Skin epidermis (tissue), 12 donors: ENCODE data around the gene SLC16A9.
"Not testable (repeated sequence)": the region's sequence is repeated elsewhere in the genome, so short reads cannot be mapped to it uniquely, and the experiment has no call there.

Experiments
- H3K27ac ChIP-seq, 21 experiments: fragments of 200-600 bp; sonication (generic) in 11 of 21; one replicate each; pipeline ENCODE4 v1.5.0; 2020; ENCODE audit warnings: mild to moderate bottlenecking in 3 of 21, inconsistent platforms in 2 of 21, moderate library complexity in 2 of 21
- H3K4me3 ChIP-seq, 7 experiments: fragments of 200-600 bp; sonication (generic) in 2 of 7; one replicate each; pipeline ENCODE4 v1.5.0; 2020; ENCODE audit warnings: inconsistent platforms in 2 of 7, mild to moderate bottlenecking in 2 of 7, moderate library complexity in 1 of 7

SLC16A9 gene

DNA sequence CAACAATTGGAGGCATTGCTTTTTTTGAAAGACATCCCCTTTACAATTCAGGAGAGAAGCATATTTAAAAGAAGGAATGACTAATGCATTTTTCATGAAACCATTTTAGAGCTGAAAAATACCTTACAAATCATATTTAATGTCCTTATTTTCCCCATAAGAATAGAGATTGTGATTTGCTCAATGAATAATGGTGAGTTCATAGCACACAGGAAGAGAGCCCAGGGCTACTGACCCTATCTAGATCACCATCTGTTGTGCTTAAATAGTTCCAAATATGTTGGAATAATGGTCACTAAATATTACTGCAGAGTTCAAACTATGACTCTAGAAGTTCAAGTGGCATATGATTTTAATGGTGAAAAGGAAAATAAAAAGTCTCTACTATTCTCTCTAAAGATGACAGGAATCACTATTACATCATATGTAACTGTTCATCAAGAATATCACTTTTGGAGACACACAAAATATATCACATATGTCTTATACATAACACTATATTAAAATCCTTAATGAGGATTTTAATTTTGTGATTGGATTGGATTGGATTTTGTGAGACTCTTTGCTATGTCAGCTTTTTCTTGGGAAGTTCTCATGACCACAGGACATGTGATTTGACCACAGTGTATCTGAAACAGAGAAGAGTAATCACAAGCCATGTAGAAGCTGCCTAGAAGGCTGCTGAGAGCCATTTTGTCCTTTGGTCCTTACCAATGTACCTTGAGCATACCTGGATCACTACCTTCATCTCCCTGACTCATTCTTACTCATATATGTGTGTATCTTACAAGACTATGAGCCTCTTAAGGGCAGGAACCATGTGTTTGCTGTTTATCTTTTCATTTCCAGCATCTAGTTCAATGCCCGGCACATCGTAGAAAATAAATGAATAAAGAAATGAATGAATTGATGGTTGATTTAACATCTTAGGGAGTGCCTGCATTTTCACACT is 26.4 kb downstream of the SLC16A9 start:
- Histone ChIP-seq H3K27ac (no peak overlapping the region), H3K4me3 (no peak overlapping the region)

GRCh38 chr10:59680199-59680598 is 29.5 kb downstream of the SLC16A9 start:
- H3K4me3 ChIP-seq = no peak overlapping the region
- H3K27ac ChIP-seq = peak overlapping the region in 1 of 21 experiments; percentile 36

GRCh38 chr10:59678884-59679301 is 30.8 kb downstream of the SLC16A9 start:
- Histone ChIP-seq H3K27ac (peak overlapping the region in 3 of 21 experiments; percentile 18 to 36 (median 30)), H3K4me3 (no peak overlapping the region)

GRCh38 chr10:59677253-59677831 is 32.3 kb downstream of the SLC16A9 start:
- H3K4me3 ChIP-seq = no peak overlapping the region
- H3K27ac ChIP-seq = no peak overlapping the region

- no peak overlapping the region for H3K27ac ChIP-seq
- H3K4me3 ChIP-seq = no peak overlapping the region
Observed at GRCh38 chr10:59675812-59676211, 33.8 kb downstream of the SLC16A9 start.

GRCh38 chr10:59674215-59674836 is 35.3 kb downstream of the SLC16A9 start:
- no peak overlapping the region for H3K27ac ChIP-seq
- H3K4me3 ChIP-seq = no peak overlapping the region

DNA sequence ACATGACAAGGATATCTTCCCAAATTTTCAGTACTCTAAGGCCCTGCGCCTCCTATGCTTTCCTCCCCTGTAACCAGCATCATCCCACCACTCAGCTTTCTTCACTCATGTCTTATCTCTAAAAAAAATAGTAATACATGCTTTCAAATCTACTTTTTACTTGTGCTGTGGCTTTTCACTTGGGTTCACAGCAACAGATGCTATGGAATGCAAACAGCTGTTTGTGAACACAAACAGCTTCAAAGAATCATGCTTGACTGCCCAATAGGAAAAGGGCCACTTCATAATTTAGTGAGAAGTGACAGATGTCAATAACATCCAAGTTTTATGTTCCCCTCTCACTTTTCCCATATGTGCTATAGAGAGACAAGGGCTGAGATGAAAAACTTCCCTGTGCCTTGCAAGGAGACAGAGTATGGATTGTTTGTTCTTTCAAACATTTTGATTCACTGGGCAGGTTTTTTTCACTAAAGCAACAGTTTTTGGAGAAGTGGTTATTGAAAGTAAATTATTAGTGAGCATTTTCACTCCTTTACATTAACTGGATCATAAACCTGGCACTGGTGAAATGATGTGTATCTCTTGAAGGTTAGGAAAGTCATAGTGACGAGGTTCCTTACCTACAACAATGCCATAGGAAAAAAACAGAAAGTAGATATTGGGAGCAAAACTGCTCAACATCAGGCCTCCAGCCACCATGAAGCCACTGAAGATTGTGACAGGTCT is 37.3 kb downstream of the SLC16A9 start:
- no peak overlapping the region for H3K4me3 ChIP-seq
- H3K27ac ChIP-seq = no peak overlapping the region

DNA sequence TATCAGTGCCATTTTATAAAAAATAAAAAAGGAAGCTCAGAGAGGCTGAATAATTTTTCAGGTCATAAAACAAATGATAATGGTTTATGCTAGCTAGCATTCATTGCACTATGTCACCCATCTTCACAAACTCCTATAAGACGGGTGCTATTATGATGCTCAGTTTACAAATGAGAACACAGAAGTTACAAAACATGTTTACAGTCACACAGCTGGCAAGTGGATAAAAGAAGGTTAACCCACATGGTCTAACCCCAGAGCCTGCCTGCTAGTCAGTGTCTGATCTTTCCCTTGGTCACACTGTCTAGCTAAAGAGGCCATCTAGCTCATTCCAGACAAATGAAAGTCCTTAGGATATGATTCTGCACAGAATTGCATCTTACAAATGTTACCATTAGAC is 39.4 kb downstream of the SLC16A9 start:
- Histone ChIP-seq H3K27ac (no peak overlapping the region), H3K4me3 (no peak overlapping the region)

- no peak overlapping the region for H3K27ac ChIP-seq
Observed at GRCh38 chr10:59668096-59668495, 41.6 kb downstream of the SLC16A9 start.

DNA sequence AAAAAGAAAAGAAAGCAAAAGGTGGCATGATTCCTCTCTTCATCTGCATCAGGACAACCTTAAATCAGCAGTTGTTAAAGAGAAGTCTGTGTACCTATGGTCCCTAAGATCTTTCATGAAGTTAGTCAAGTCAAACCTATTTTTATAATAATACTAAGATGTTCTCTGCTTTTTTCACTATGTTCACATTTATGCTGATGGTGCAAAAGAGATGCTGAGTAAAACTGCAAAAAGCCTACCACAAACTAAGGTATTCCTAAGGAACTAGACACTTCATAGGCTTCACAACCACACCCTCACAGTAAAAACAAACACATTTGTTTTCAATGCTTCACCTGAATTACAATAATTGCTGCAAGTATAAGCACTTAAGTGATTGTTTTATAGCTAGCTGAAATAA is 43.3 kb downstream of the SLC16A9 start:
- Histone ChIP-seq H3K27ac (no peak overlapping the region), H3K4me3 (no peak overlapping the region)

More at GRCh38 chr10:59668096-59668495, 41.6 kb downstream of the SLC16A9 start:
- no peak overlapping the region for H3K4me3 ChIP-seq

DNA sequence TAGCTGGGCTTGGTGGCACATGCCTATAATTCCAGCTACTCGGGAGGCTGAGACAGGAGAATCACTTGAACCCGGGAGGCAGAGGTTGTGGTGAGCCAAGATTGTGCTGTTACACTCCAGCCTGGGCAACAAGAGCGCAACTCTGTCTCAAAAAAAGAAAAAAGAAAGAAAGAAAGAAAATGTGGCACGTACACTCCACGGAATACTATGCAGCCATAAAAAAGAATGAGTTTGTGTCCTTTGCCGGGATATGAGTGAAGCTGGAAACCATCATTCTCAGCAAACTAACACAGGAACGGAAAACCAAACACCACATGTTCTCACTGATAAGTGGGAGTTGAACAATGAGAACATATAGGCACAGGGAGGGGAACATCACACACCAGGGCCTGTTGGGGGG is 46.4 kb downstream of the SLC16A9 start:
- H3K4me3 ChIP-seq, H3K27ac ChIP-seq: not testable (repeated sequence)

- Histone ChIP-seq H3K27ac (no peak overlapping the region), H3K4me3 (no peak overlapping the region)
Observed at GRCh38 chr10:59657724-59658123, 51.9 kb downstream of the SLC16A9 start.

DNA sequence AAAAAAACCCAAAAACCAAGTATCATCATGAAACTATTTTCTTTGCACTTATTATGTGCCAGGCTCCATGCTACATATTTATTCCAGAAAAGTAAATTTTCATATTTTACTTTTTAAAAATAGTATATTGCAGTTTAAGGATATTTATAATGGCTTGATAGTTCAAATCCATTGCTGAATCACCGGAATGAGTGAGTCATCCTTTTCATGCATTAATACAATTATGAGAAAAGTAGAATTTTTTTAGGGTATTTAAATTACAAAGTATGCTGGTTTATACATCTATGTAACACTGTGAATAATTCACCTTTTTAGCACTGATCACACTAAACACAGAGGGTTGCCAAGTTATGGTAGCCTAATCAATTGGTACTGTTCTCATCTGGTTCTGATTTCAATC is 54.3 kb downstream of the SLC16A9 start:
- H3K4me3 ChIP-seq = no peak overlapping the region
- H3K27ac ChIP-seq = no peak overlapping the region

- no peak overlapping the region for H3K27ac ChIP-seq
- H3K4me3 ChIP-seq = no peak overlapping the region
Observed at GRCh38 chr10:59654007-59654406, 55.6 kb downstream of the SLC16A9 start.

- Histone ChIP-seq H3K27ac (no peak overlapping the region), H3K4me3 (no peak overlapping the region)
Observed at GRCh38 chr10:59651902-59652301, 57.7 kb downstream of the SLC16A9 start.

- H3K27ac ChIP-seq = no peak overlapping the region
- no peak overlapping the region for H3K4me3 ChIP-seq
Observed at GRCh38 chr10:59649606-59650346, 59.9 kb downstream of the SLC16A9 start.

DNA sequence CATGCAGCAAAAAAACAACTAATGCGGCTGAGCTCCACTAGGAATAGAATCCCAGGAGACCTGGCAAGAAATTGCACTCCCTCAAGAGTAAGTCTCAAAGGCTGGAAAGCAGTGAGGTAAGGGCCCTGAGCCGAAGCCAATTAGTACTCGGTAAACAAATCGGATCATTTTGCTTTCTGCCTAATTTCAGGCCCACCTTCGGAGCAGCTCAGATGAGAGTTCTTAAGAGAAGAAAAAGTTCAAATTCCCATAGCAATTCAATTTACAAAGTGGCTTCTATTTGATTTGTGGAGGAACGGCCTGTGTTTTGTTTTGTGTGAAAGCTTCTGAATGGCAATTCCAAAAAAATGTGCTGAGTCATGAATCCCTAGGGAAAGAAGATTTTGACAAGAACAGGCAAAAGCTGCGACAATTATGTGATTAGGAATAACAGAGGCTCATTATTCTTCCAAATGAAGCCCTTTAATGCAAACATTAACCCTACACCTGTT is 60.9 kb downstream of the SLC16A9 start:
- Histone ChIP-seq H3K27ac (no peak overlapping the region), H3K4me3 (no peak overlapping the region)

DNA sequence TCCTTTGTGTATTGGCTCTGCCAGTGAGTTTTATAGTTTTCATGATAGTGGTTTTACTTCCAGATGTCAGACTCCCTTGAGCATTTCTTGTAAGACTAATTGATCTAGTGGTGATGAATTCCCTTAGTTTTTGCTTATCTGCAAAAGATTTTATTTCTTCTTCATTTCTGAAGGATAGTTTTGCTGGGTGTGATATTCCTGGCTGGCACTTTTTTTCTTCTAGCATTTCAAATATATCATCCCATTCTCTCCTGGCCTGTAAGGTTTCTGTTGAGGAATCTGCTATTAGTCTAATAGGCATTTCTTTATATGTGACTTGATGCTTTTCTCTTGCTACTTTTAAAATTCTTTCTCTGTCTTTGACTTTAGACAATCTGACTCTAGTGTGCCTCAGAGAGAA is 64.8 kb downstream of the SLC16A9 start:
- H3K27ac ChIP-seq = no peak overlapping the region

DNA sequence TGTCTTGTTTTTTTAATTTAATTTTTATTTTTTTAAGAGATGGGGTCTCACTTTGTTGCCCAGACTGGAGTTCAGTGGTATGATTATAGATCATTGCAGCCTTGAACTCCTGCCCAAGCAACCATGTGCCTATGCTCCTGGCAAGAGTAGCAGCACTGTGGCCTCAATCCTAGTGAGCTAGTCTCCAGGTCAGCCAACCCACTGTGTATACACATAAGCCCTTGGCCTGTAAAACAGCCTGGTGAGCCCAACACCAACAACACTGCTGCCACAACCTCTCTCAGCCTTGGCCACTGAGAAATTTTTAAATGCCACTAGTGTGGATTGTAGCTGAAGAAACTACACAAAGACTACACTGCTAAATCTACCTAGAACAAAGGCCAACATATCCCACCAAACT is 68.0 kb downstream of the SLC16A9 start:
- H3K27ac ChIP-seq, H3K4me3 ChIP-seq: not testable (repeated sequence)

More for the DNA sequence above, 64.8 kb downstream of the SLC16A9 start:
- no peak overlapping the region for H3K4me3 ChIP-seq
